ENCODE results near the gene RAP1GAP. TPM values are rescaled to one million over a fixed set of nuclear protein-coding genes. Genes with fewer than 3 reads are reported as not detected.

The RAP1GAP gene
- total RNA-seq, 2 experiments from 2014 or later, result not detected

DNA sequence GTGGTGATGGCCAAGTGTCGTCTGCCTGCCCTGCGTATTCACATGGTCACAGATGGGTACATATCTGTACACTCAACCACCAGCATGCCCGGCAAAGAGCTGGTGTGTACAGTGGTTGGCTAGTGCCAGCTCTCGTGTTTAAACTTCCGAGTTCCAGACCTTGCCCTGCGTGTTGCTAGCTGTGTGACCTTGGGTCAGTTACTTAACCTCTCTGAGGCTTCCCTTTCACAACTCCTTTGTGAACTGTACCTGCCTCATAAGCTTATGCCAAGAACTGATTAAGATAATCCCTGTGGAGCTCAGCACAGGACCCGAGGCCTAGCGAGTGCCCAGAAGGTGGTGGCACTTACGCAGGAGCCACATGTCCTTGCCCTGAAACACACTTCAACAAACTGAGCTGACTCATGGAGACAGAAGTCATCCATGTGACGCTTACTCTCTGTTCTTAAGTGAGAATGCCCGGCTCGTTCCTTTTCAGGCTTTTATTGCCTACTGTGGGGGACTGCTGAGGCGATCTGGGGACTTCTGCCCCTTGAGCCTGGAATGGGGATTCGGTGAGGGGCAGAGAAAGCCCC lies 104.5 kb downstream of the RAP1GAP start:
- no peak overlapping the region for H3K4me2 ChIP-seq (ENCODE audit: low read length)
- no peaks in the 10 kb centered on the region for H3K36me3 ChIP-seq (ENCODE audit: insufficient read depth, low read length)
- H3K27ac ChIP-seq (ENCODE audit: low read depth, low read length, poor library complexity, severe bottlenecking), result no peak overlapping the region
- BruUV-seq (replicated peaks), result no TSS peak
- no peaks in the 10 kb centered on the region for H3K9me3 ChIP-seq (ENCODE audit: low read length)
- H4K20me1 ChIP-seq (ENCODE audit: insufficient read depth, low read length), result no peaks in the 10 kb centered on the region
- DNase-seq (ENCODE audit: low spot score), result no peak
- no peak overlapping the region for H3K4me3 ChIP-seq (ENCODE audit: low read depth, low read length, poor library complexity, severe bottlenecking)
- ChIA-PET CTCF (ENCODE audit: unreplicated experiment) (no interaction called here), POLR2A (no interaction called here)
- no peak overlapping the region for H2AFZ ChIP-seq (ENCODE audit: low read length)
- no peaks in the 10 kb centered on the region for H3K79me2 ChIP-seq (ENCODE audit: insufficient read depth, low read depth, low read length)
- TF ChIP-seq, protein P1, sequence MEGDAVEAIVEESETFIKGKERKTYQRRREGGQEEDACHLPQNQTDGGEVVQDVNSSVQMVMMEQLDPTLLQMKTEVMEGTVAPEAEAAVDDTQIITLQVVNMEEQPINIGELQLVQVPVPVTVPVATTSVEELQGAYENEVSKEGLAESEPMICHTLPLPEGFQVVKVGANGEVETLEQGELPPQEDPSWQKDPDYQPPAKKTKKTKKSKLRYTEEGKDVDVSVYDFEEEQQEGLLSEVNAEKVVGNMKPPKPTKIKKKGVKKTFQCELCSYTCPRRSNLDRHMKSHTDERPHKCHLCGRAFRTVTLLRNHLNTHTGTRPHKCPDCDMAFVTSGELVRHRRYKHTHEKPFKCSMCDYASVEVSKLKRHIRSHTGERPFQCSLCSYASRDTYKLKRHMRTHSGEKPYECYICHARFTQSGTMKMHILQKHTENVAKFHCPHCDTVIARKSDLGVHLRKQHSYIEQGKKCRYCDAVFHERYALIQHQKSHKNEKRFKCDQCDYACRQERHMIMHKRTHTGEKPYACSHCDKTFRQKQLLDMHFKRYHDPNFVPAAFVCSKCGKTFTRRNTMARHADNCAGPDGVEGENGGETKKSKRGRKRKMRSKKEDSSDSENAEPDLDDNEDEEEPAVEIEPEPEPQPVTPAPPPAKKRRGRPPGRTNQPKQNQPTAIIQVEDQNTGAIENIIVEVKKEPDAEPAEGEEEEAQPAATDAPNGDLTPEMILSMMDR (conservative IDR thresholded peaks at IDR 0.05; ENCODE audit: low read length), result no peak
- no peak for TF ChIP-seq EZH2phosphoT487 (IDR thresholded peaks at IDR 0.05; ENCODE audit: borderline replicate concordance, low read depth, low read length)
- no peaks in the 10 kb centered on the region for H3K9me2 ChIP-seq (ENCODE audit: insufficient read depth, low read length)
- no peaks in the 10 kb centered on the region for H3K4me1 ChIP-seq (ENCODE audit: insufficient read depth, low read length, poor library complexity, severe bottlenecking)
- intact Hi-C loops (cut with micrococcal nuclease; ENCODE audit: unreplicated experiment), result no loop called here

DNA sequence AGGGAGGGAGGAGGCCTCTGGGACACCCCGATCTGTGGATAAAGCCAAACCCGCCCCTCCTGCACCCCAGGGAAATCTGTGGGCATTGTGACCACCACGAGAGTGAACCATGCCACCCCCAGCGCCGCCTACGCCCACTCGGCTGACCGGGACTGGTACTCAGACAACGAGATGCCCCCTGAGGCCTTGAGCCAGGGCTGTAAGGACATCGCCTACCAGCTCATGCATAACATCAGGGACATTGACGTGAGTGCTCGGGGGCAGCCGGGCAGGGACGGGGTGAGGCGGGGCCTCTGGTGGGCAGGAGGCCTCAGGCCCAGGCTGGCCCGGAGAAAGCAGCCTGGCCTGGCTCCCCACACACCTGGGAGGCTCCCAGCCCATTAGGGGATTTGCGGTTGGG lies 105.2 kb downstream of the RAP1GAP start:
- Histone ChIP-seq H3K4me2 (ENCODE audit: low read length) (no peak overlapping the region), H4K20me1 (ENCODE audit: insufficient read depth, low read length) (no peaks in the 10 kb centered on the region), H3K27ac (ENCODE audit: low read depth, low read length, poor library complexity, severe bottlenecking) (no peak overlapping the region), H3K4me3 (ENCODE audit: low read depth, low read length, poor library complexity, severe bottlenecking) (no peak overlapping the region), H3K9me3 (ENCODE audit: low read length) (no peaks in the 10 kb centered on the region), H2AFZ (ENCODE audit: low read length) (no peak overlapping the region), H3K36me3 (ENCODE audit: insufficient read depth, low read length) (no peaks in the 10 kb centered on the region), H3K79me2 (ENCODE audit: insufficient read depth, low read depth, low read length) (no peaks in the 10 kb centered on the region), H3K4me1 (ENCODE audit: insufficient read depth, low read length, poor library complexity, severe bottlenecking) (no peaks in the 10 kb centered on the region), H3K9me2 (ENCODE audit: insufficient read depth, low read length) (no peaks in the 10 kb centered on the region)
- intact Hi-C loops (cut with micrococcal nuclease; ENCODE audit: unreplicated experiment), result no loop called here
- no peak for TF ChIP-seq EZH2phosphoT487 (IDR thresholded peaks at IDR 0.05; ENCODE audit: borderline replicate concordance, low read depth, low read length)
- TF ChIP-seq, protein P1 (conservative IDR thresholded peaks at IDR 0.05; ENCODE audit: low read length), result no peak
- BruUV-seq (replicated peaks), result no TSS peak
- DNase-seq (ENCODE audit: low spot score), result no peak
- POLR2A ChIA-PET, result no interaction called here
- CTCF ChIA-PET (ENCODE audit: unreplicated experiment), result no interaction called here

DNA sequence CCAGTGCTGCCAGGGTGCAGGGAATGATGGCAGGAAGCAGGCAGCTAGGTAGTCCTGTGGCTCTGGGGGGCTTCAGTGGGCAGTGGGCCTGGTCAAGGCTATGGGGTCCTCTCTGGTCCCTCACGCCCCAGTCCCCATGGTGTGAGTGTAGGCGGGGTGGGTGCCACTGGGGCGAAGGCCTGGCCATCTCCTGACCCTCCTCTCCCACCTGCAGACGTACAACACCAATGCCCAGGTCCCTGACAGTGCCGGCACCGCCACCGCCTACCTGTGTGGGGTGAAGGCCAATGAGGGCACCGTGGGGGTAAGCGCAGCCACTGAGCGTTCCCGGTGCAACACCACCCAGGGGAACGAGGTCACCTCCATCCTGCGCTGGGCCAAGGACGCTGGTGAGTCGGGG lies 106.3 kb downstream of the RAP1GAP start:
- intact Hi-C loops (cut with micrococcal nuclease; ENCODE audit: unreplicated experiment), result no loop called here
- Histone ChIP-seq H3K9me3 (ENCODE audit: low read length) (no peaks in the 10 kb centered on the region), H3K79me2 (ENCODE audit: insufficient read depth, low read depth, low read length) (no peaks in the 10 kb centered on the region), H3K4me1 (ENCODE audit: insufficient read depth, low read length, poor library complexity, severe bottlenecking) (no peaks in the 10 kb centered on the region), H3K36me3 (ENCODE audit: insufficient read depth, low read length) (no peaks in the 10 kb centered on the region), H3K27ac (ENCODE audit: low read depth, low read length, poor library complexity, severe bottlenecking) (no peak overlapping the region), H4K20me1 (ENCODE audit: insufficient read depth, low read length) (no peaks in the 10 kb centered on the region), H3K4me2 (ENCODE audit: low read length) (no peak overlapping the region), H2AFZ (ENCODE audit: low read length) (no peak overlapping the region), H3K4me3 (ENCODE audit: low read depth, low read length, poor library complexity, severe bottlenecking) (no peak overlapping the region), H3K9me2 (ENCODE audit: insufficient read depth, low read length) (no peaks in the 10 kb centered on the region)
- ChIA-PET POLR2A (no interaction called here), CTCF (ENCODE audit: unreplicated experiment) (no interaction called here)
- no TSS peak for BruUV-seq (replicated peaks)
- no peak for DNase-seq (ENCODE audit: low spot score)
- no peak for TF ChIP-seq EZH2phosphoT487 (IDR thresholded peaks at IDR 0.05; ENCODE audit: borderline replicate concordance, low read depth, low read length)
- TF ChIP-seq, protein P1 (conservative IDR thresholded peaks at IDR 0.05; ENCODE audit: low read length), result no peak
